Omental fat pad (tissue), 4 donors: ENCODE measurements around the gene WDR17. TPM values are rescaled to one million over a fixed set of nuclear protein-coding genes. Genes with fewer than 3 reads are reported as not detected.

Experiments used
- ATAC-seq: fragments of 150-250 bp; one replicate; pipeline ENCODE4 v1.9.1; 2016; ENCODE audit warnings: mild to moderate bottlenecking, moderate library complexity; ENCODE audit not compliant: low FRiP score
- DNase-seq: peaks from one replicate; pipeline ENCODE4 v3.0.0-alpha.2; 2019; ENCODE audit warnings: low spot score
- CTCF ChIP-seq, 3 donors: fragments of 450-650 bp; IDR thresholded peaks; one replicate each; pipeline ENCODE4 v1.5.1; 2016 to 2017; ENCODE audit warnings: antibody characterized with exemption in 3 of 3, mild to moderate bottlenecking in 3 of 3, moderate library complexity in 2 of 3
- total RNA-seq, 4 donors: library from RNA; depleted of rRNA; stranded (reverse); fragments of >200 nt; gene quantifications; one replicate each; pipeline ENCODE4 v1.1.0, GENCODE V29; 2016

Gene WDR17
- total RNA-seq, 4 donors from 2014 or later = 0.84 to 3.6 (median 3.3) TPM

- ATAC-seq (no peak), DNase-seq (no peak)
- no peak for TF ChIP-seq CTCF (IDR thresholded peaks at IDR 0.05)
These were observed 121.2 kb downstream of the WDR17 start for GRCh38 chr4:176186671-176187395.

DNA sequence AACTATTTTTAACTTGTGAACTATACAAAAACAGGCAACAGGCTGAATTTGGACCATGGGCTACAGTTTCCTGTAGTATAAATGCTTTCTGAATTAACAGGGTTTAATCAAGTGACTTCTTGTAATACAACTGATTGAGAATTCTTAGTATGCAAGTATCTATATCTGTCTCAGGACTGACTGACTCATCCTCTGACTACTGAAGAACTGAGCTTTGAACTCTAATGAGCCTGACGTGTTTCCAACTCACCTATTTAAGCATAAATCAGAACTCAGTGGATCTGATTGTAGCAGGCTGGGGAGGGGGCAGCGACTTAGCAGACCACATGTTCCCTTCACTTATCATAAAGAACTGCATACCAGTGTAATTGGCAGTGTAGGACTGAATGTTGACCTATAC, 122.0 kb downstream of the WDR17 start:
- no peak for ATAC-seq
- no peak for TF ChIP-seq CTCF (IDR thresholded peaks at IDR 0.05)
- no peak for DNase-seq

GRCh38 chr4:176188654-176189053, 123.0 kb downstream of the WDR17 start:
- no peak for TF ChIP-seq CTCF (IDR thresholded peaks at IDR 0.05)
- no peak for DNase-seq
- ATAC-seq = no peak

GRCh38 chr4:176189891-176190795, 124.5 kb downstream of the WDR17 start:
- DNase-seq = no peak
- no peak for ATAC-seq
- no peak for TF ChIP-seq CTCF (IDR thresholded peaks at IDR 0.05)

- DNase-seq (no peak), ATAC-seq (no peak)
- TF ChIP-seq CTCF (IDR thresholded peaks at IDR 0.05) = no peak
These were observed 126.3 kb downstream of the WDR17 start for GRCh38 chr4:176191974-176192373.

GRCh38 chr4:176193126-176193525, 127.5 kb downstream of the WDR17 start:
- DNase-seq (no peak), ATAC-seq (no peak)
- TF ChIP-seq CTCF (IDR thresholded peaks at IDR 0.05) = no peak
